Cardiac muscle cell (in vitro differentiated cells and primary cell): ENCODE measurements around the gene PRPF40A. TPM values are rescaled to one million over a fixed set of nuclear protein-coding genes. Genes with fewer than 3 reads are reported as not detected.

ENCODE experiments used
- DNase-seq, 2 donors: peaks; one replicate each; pipeline versions ENCODE4 v3.0.0 to v3.0.0-alpha.2; 2010 to 2017; ENCODE audit warnings: low read depth in 1 of 2, low spot score in 1 of 2
- H3K27ac ChIP-seq: fragments of 200-600 bp; sonication (generic); 2 replicates; pipeline ENCODE4 v1.5.1; 2016
- H3K27me3 ChIP-seq: fragments of 200-600 bp; sonication (generic); 2 replicates; pipeline ENCODE4 v1.6.0; 2016; ENCODE audit warnings: control low read depth
- H3K36me3 ChIP-seq: fragments of 200-600 bp; sonication (generic); 2 replicates; pipeline ENCODE4 v1.5.1; 2016; ENCODE audit warnings: control low read depth
- H3K4me1 ChIP-seq: fragments of 200-600 bp; sonication (generic); 2 replicates; pipeline ENCODE4 v1.8.1; 2017; ENCODE audit warnings: low read depth, mild to moderate bottlenecking, mixed run types
- H3K4me3 ChIP-seq: fragments of 200-600 bp; sonication (generic); 2 replicates; pipeline ENCODE4 v1.5.1; 2016; ENCODE audit warnings: mild to moderate bottlenecking
- H3K9me3 ChIP-seq: fragments of 200-600 bp; sonication (generic); 2 replicates; pipeline ENCODE4 v1.5.1; 2017; ENCODE audit warnings: low read depth, mild to moderate bottlenecking, control low read depth
- CTCF ChIP-seq: IDR thresholded peaks from 2 replicates; pipeline ENCODE4 v1.5.1; 2012; ENCODE audit warnings: low read depth, mild to moderate bottlenecking, low read length
- polyA plus RNA-seq: library from polyadenylated mRNA; unstranded; fragments of >200 nt; fragmentation: Nextera tagmentation; extraction: Ambion mirVana; gene quantifications from 2 replicates; pipeline ENCODE4 v1.2.1, GENCODE V29; 2016
- total RNA-seq: library from RNA; depleted of rRNA; stranded (reverse); fragments of >200 nt; gene quantifications from 2 replicates; pipeline ENCODE4 v1.2.3, GENCODE V29; 2016

Gene PRPF40A
- total and polyA plus RNA-seq, 2 experiments from 2014 or later: 91.5 to 107 TPM

- Histone ChIP-seq H3K4me1 (no peaks in the 10 kb centered on the region), H3K36me3 (peaks cover 40% of the 10 kb centered on the region), H3K27ac (no peak overlapping the region), H3K9me3 (no peaks in the 10 kb centered on the region), H3K27me3 (no peaks in the 10 kb centered on the region), H3K4me3 (no peak overlapping the region)
- no peak for TF ChIP-seq CTCF
- no peak for DNase-seq
Observed at GRCh38 chr2:152682663-152683062, 34.6 kb downstream of the PRPF40A start.

- no peak for DNase-seq
- Histone ChIP-seq H3K27me3 (no peaks in the 10 kb centered on the region), H3K36me3 (peaks cover 71% of the 10 kb centered on the region), H3K27ac (no peak overlapping the region), H3K4me1 (no peaks in the 10 kb centered on the region), H3K4me3 (no peak overlapping the region), H3K9me3 (no peaks in the 10 kb centered on the region)
- no peak for TF ChIP-seq CTCF
Observed at GRCh38 chr2:152678808-152679207, 38.5 kb downstream of the PRPF40A start.

GRCh38 chr2:152676461-152676860 is 40.8 kb downstream of the PRPF40A start:
- Histone ChIP-seq H3K27ac (no peak overlapping the region), H3K36me3 (peaks cover 91% of the 10 kb centered on the region), H3K27me3 (no peaks in the 10 kb centered on the region), H3K4me3 (no peak overlapping the region), H3K4me1 (no peaks in the 10 kb centered on the region), H3K9me3 (no peaks in the 10 kb centered on the region)
- DNase-seq: no peak
- no peak for TF ChIP-seq CTCF

GRCh38 chr2:152674334-152674733 is 42.9 kb downstream of the PRPF40A start:
- DNase-seq: no peak
- no peaks in the 10 kb centered on the region for H3K9me3 ChIP-seq
- H3K4me3 ChIP-seq: no peak overlapping the region
- no peak overlapping the region for H3K27ac ChIP-seq
- H3K4me1 ChIP-seq: no peaks in the 10 kb centered on the region
- peaks cover 93% of the 10 kb centered on the region for H3K36me3 ChIP-seq
- TF ChIP-seq CTCF: no peak
- no peaks in the 10 kb centered on the region for H3K27me3 ChIP-seq

- H3K4me3 ChIP-seq: no peak overlapping the region
- no peaks in the 10 kb centered on the region for H3K9me3 ChIP-seq
- TF ChIP-seq CTCF: no peak
- no peaks in the 10 kb centered on the region for H3K27me3 ChIP-seq
- H3K4me1 ChIP-seq: no peaks in the 10 kb centered on the region
- H3K27ac ChIP-seq: no peak overlapping the region
- peaks cover 75% of the 10 kb centered on the region for H3K36me3 ChIP-seq
- DNase-seq: no peak
Observed at GRCh38 chr2:152664725-152665124, 52.5 kb downstream of the PRPF40A start.

- Histone ChIP-seq H3K9me3 (no peaks in the 10 kb centered on the region), H3K4me1 (no peaks in the 10 kb centered on the region), H3K27ac (no peak overlapping the region), H3K4me3 (no peak overlapping the region), H3K36me3 (peaks cover 73% of the 10 kb centered on the region), H3K27me3 (no peaks in the 10 kb centered on the region)
- no peak for DNase-seq
- TF ChIP-seq CTCF: no peak
Observed at GRCh38 chr2:152661076-152661475, 56.2 kb downstream of the PRPF40A start.
